GM12872 (cell line): ENCODE measurements around the gene SNX19.

Experiments used
- CTCF ChIP-seq: IDR thresholded peaks from 3 replicates; pipeline ENCODE4 v1.5.1; 2011; ENCODE audit warnings: low read depth, mild to moderate bottlenecking, low read length, moderate library complexity; ENCODE audit not compliant: insufficient read depth

SNX19 gene

DNA sequence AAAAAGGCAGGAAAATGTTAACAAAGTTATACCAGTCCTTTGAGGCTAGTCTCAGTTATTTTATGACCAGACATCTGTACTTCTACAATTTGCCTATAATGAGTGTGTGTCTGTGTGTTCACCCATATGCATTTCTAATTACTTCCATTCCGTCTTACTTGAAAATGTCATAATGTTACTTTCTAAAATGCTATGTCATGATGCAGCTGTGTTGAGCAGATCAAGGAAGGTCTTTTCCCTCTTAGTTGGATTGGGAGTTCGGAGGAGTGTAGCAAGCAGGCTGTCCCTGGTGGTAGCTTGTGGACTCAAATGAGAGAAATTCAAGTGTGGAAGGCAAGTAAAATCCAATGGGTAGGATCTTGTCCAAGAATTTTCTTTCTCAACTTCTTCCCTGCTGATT, 3.0 kb downstream of the SNX19 start:
- TF ChIP-seq CTCF: no peak

GRCh38 chr11:130912552-130912951, 3.7 kb downstream of the SNX19 start:
- TF ChIP-seq CTCF: no peak

GRCh38 chr11:130911306-130911705, 5.0 kb downstream of the SNX19 start:
- TF ChIP-seq CTCF: no peak

- no peak for TF ChIP-seq CTCF
These were observed 6.6 kb downstream of the SNX19 start for GRCh38 chr11:130909650-130910049.

DNA sequence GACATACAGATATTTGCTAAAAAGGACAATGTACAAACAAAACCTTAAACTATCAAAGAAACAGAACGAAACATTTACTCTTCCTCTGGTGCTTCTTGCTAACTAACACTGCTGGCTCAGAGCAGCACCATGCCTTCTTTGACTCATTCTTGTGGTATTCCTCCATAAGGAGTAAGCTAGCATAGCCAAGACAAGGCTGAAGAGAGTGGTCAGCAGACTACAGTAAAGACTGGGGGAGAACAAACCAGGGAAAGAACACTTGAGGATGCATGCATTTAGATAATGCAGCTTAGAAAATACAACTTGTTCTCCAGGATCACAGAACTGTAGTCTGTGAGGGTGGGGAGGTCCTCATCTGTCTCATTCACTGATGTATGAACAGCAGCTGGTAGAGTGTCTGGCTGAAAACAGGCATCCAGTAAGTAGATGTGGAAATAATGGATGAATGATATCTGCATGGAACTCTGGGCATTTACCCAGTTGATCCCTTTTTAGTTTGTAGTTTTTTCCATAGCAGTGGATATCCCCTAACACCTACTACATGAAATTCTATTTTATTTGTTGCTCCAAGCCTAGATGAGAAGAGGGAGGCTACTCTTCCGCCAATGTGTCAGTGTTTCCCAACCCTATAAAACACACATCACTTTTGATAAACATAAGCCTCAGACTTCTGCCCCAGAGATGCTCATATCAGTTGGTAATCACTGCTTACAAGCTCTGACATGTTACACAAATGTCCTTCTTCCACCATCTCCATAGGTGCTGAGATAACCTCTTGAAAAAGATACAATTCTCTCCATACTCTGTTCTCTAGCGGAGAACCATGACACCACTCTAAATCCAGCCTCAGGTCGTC, 7.3 kb downstream of the SNX19 start:
- TF ChIP-seq CTCF: no peak

DNA sequence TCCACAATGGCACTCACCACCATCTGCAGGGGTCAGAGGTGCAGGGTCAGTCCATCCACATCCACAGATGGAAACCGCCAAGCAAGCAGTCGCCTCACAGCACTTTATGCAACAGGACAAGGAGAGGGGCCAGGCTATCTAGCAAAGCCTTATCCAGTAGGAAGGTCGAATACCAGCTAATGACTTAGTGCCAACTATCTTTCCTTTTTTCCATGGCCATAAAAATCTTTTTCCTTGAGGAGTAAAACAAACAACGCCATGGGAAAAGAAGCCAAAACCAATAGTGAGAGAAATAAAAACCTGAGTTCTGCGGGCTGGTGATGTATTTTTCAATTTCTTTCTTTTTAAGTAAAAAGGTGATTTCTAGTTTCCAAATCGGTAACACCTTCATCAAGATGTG, 8.2 kb downstream of the SNX19 start:
- TF ChIP-seq CTCF: no peak

DNA sequence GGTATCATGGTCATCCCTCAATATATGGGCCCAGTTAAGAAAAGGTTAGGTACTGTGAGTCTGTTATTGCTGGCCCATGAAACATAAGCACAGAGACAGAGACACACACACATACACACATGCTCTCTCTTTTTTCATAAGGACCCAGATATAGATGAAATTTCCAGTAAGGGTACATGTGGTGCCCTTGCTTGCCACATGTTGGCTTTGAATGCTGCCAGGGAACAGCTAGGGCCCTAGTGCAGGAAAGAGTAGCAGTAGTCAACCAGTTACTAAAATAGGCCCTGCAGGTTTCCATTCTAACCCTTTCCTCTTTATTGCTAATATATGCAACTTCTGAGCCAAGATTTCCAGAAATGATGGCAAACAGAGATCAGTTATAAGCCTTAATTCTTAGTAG, 9.1 kb downstream of the SNX19 start:
- no peak for TF ChIP-seq CTCF
